ENCODE results near the gene SPATA46. TPM values are rescaled to one million over a fixed set of nuclear protein-coding genes. Genes with fewer than 3 reads are reported as not detected.

Gene SPATA46
- total RNA-seq, 1 donor from 2014 or later, result not detected

- no peak overlapping the region for H3K9ac ChIP-seq (ENCODE audit: low read length)
- H2AFZ ChIP-seq (ENCODE audit: low read depth, low read length), result no peak overlapping the region
- no peaks in the 10 kb centered on the region for H3K9me3 ChIP-seq (ENCODE audit: insufficient read depth, low read depth, low read length)
- no peaks in the 10 kb centered on the region for H3K36me3 ChIP-seq (ENCODE audit: insufficient read depth, low read length)
- H3K4me2 ChIP-seq (ENCODE audit: low read length), result no peak overlapping the region
- no peak overlapping the region for H3K4me3 ChIP-seq (ENCODE audit: insufficient read depth, low read depth, low read length)
- H3K4me1 ChIP-seq (ENCODE audit: insufficient read depth, low read length), result peaks cover 7% of the 10 kb centered on the region
- no peak for FAIRE-seq
- Mint-ChIP-seq H3K4me3 (ENCODE audit: unreplicated experiment) (no peak overlapping the region), H3K36me3 (ENCODE audit: low read depth, unreplicated experiment) (no peaks in the 10 kb centered on the region), H3K27ac (ENCODE audit: unreplicated experiment) (no peak overlapping the region), H3K27me3 (ENCODE audit: low read depth, unreplicated experiment) (no peaks in the 10 kb centered on the region), H3K4me1 (ENCODE audit: low read depth, unreplicated experiment) (no peaks in the 10 kb centered on the region), H3K9me3 (ENCODE audit: unreplicated experiment) (no peaks in the 10 kb centered on the region)
- no peak for TF ChIP-seq EZH2 (IDR thresholded peaks at IDR 0.05; ENCODE audit: insufficient read depth, low read length)
- no peak for TF ChIP-seq CTCF (IDR thresholded peaks at IDR 0.05; ENCODE audit: insufficient read depth, low read depth, low read length)
- H3K27ac ChIP-seq (ENCODE audit: low read depth, low read length), result no peak overlapping the region
- H3K79me2 ChIP-seq (ENCODE audit: insufficient read depth, low read length), result no peaks in the 10 kb centered on the region
- DNase-seq (ENCODE audit: low read depth), result no peak
- H4K20me1 ChIP-seq (ENCODE audit: insufficient read depth, low read length), result no peaks in the 10 kb centered on the region
- no peaks in the 10 kb centered on the region for H3K27me3 ChIP-seq (ENCODE audit: insufficient read depth, low read length)
Measured at GRCh38 chr1:162343470-162343869, 33.2 kb downstream of the SPATA46 start.

- Histone ChIP-seq H4K20me1 (ENCODE audit: insufficient read depth, low read length) (no peaks in the 10 kb centered on the region), H3K9me3 (ENCODE audit: insufficient read depth, low read depth, low read length) (no peaks in the 10 kb centered on the region), H3K4me3 (ENCODE audit: insufficient read depth, low read depth, low read length) (no peak overlapping the region), H3K4me2 (ENCODE audit: low read length) (no peak overlapping the region), H2AFZ (ENCODE audit: low read depth, low read length) (no peak overlapping the region), H3K4me1 (ENCODE audit: insufficient read depth, low read length) (peaks cover 4% of the 10 kb centered on the region), H3K9ac (ENCODE audit: low read length) (no peak overlapping the region), H3K27ac (ENCODE audit: low read depth, low read length) (no peak overlapping the region), H3K36me3 (ENCODE audit: insufficient read depth, low read length) (no peaks in the 10 kb centered on the region), H3K79me2 (ENCODE audit: insufficient read depth, low read length) (no peaks in the 10 kb centered on the region), H3K27me3 (ENCODE audit: insufficient read depth, low read length) (no peaks in the 10 kb centered on the region)
- H3K4me1 Mint-ChIP-seq (ENCODE audit: low read depth, unreplicated experiment), result no peaks in the 10 kb centered on the region
- no peaks in the 10 kb centered on the region for H3K9me3 Mint-ChIP-seq (ENCODE audit: unreplicated experiment)
- FAIRE-seq, result no peak
- no peaks in the 10 kb centered on the region for H3K36me3 Mint-ChIP-seq (ENCODE audit: low read depth, unreplicated experiment)
- H3K27me3 Mint-ChIP-seq (ENCODE audit: low read depth, unreplicated experiment), result no peaks in the 10 kb centered on the region
- DNase-seq (ENCODE audit: low read depth), result no peak
- H3K4me3 Mint-ChIP-seq (ENCODE audit: unreplicated experiment), result no peak overlapping the region
- no peak for TF ChIP-seq CTCF (IDR thresholded peaks at IDR 0.05; ENCODE audit: insufficient read depth, low read depth, low read length)
- no peak for TF ChIP-seq EZH2 (IDR thresholded peaks at IDR 0.05; ENCODE audit: insufficient read depth, low read length)
- H3K27ac Mint-ChIP-seq (ENCODE audit: unreplicated experiment), result no peak overlapping the region
Measured at GRCh38 chr1:162342452-162342983, 34.1 kb downstream of the SPATA46 start.

- Histone ChIP-seq H3K4me1 (ENCODE audit: insufficient read depth, low read length) (no peaks in the 10 kb centered on the region), H3K4me2 (ENCODE audit: low read length) (no peak overlapping the region), H3K27ac (ENCODE audit: low read depth, low read length) (no peak overlapping the region), H3K9ac (ENCODE audit: low read length) (no peak overlapping the region), H3K27me3 (ENCODE audit: insufficient read depth, low read length) (no peaks in the 10 kb centered on the region), H3K79me2 (ENCODE audit: insufficient read depth, low read length) (no peaks in the 10 kb centered on the region), H2AFZ (ENCODE audit: low read depth, low read length) (no peak overlapping the region), H3K9me3 (ENCODE audit: insufficient read depth, low read depth, low read length) (no peaks in the 10 kb centered on the region), H3K36me3 (ENCODE audit: insufficient read depth, low read length) (no peaks in the 10 kb centered on the region), H3K4me3 (ENCODE audit: insufficient read depth, low read depth, low read length) (no peak overlapping the region), H4K20me1 (ENCODE audit: insufficient read depth, low read length) (no peaks in the 10 kb centered on the region)
- Mint-ChIP-seq H3K27ac (ENCODE audit: unreplicated experiment) (no peak overlapping the region), H3K36me3 (ENCODE audit: low read depth, unreplicated experiment) (no peaks in the 10 kb centered on the region), H3K4me3 (ENCODE audit: unreplicated experiment) (no peak overlapping the region), H3K9me3 (ENCODE audit: unreplicated experiment) (no peaks in the 10 kb centered on the region), H3K4me1 (ENCODE audit: low read depth, unreplicated experiment) (peaks cover 2% of the 10 kb centered on the region), H3K27me3 (ENCODE audit: low read depth, unreplicated experiment) (peaks cover 3% of the 10 kb centered on the region)
- TF ChIP-seq EZH2 (IDR thresholded peaks at IDR 0.05; ENCODE audit: insufficient read depth, low read length) (no peak), CTCF (IDR thresholded peaks at IDR 0.05; ENCODE audit: insufficient read depth, low read depth, low read length) (no peak)
- FAIRE-seq (no peak), DNase-seq (ENCODE audit: low read depth) (no peak)
Measured at GRCh38 chr1:162336621-162337285, 39.9 kb downstream of the SPATA46 start.
